ENCODE results near the gene TGM3.

- TF ChIP-seq CTCF (IDR thresholded peaks at IDR 0.05) (no peak), ZFX (IDR thresholded peaks at IDR 0.05; ENCODE audit: borderline replicate concordance) (no peak)
Observed at GRCh38 chr20:2374346-2375125, 78.7 kb downstream of the TGM3 start.
